Measurements from ENCODE around the gene NPY. TPM values are rescaled to one million over a fixed set of nuclear protein-coding genes. Genes with fewer than 3 reads are reported as not detected.

NPY gene
- total and polyA plus RNA-seq, 2 donors (not counting 1 experiment from before 2014, with no cell fraction given) = not detected

- DNase-seq (ENCODE audit: low read depth in 2 of 2) = no peak
- no peaks in the 10 kb centered on the region for H3K36me3 ChIP-seq (ENCODE audit: control insufficient read depth, insufficient read depth, low read length)
- H3K79me2 ChIP-seq (ENCODE audit: control insufficient read depth, insufficient read depth, low read length) = no peaks in the 10 kb centered on the region
- no peak overlapping the region for H2AFZ ChIP-seq (ENCODE audit: low read length)
- no peaks in the 10 kb centered on the region for H3K27me3 ChIP-seq (ENCODE audit: control insufficient read depth, insufficient read depth, low read length)
- no peaks in the 10 kb centered on the region for H3K4me1 ChIP-seq (ENCODE audit: control insufficient read depth, extremely low read depth, insufficient read depth, low read length)
- H3K9me3 ChIP-seq (ENCODE audit: control insufficient read depth, insufficient read depth, low read depth, low read length) = no peaks in the 10 kb centered on the region
- no peak overlapping the region for H3K4me2 ChIP-seq (ENCODE audit: extremely low read depth, insufficient read depth, low read length)
- TF ChIP-seq EZH2 (IDR thresholded peaks at IDR 0.05; ENCODE audit: low read length, missing control alignments) = no peak
- TF ChIP-seq, protein P1, sequence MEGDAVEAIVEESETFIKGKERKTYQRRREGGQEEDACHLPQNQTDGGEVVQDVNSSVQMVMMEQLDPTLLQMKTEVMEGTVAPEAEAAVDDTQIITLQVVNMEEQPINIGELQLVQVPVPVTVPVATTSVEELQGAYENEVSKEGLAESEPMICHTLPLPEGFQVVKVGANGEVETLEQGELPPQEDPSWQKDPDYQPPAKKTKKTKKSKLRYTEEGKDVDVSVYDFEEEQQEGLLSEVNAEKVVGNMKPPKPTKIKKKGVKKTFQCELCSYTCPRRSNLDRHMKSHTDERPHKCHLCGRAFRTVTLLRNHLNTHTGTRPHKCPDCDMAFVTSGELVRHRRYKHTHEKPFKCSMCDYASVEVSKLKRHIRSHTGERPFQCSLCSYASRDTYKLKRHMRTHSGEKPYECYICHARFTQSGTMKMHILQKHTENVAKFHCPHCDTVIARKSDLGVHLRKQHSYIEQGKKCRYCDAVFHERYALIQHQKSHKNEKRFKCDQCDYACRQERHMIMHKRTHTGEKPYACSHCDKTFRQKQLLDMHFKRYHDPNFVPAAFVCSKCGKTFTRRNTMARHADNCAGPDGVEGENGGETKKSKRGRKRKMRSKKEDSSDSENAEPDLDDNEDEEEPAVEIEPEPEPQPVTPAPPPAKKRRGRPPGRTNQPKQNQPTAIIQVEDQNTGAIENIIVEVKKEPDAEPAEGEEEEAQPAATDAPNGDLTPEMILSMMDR (conservative IDR thresholded peaks at IDR 0.05 in 1 of 2, IDR thresholded peaks at IDR 0.05 in 1 of 2; ENCODE audit: low read depth in 1 of 2, low read length in 2 of 2) = no peak
- H4K20me1 ChIP-seq (ENCODE audit: control insufficient read depth, extremely low read depth, insufficient read depth, low read length) = no peaks in the 10 kb centered on the region
- H3K9ac ChIP-seq (ENCODE audit: insufficient read depth, low read length) = no peak overlapping the region
- no peak overlapping the region for H3K27ac ChIP-seq (ENCODE audit: insufficient read depth, low read length)
- no peak overlapping the region for H3K4me3 ChIP-seq (replicated peaks in 1 of 4; ENCODE audit: control extremely low read depth in 1 of 4, insufficient read depth in 1 of 4, low read depth in 3 of 4, low read length in 4 of 4)
Measured at GRCh38 chr7:24297362-24297761, 13.4 kb downstream of the NPY start.

DNA sequence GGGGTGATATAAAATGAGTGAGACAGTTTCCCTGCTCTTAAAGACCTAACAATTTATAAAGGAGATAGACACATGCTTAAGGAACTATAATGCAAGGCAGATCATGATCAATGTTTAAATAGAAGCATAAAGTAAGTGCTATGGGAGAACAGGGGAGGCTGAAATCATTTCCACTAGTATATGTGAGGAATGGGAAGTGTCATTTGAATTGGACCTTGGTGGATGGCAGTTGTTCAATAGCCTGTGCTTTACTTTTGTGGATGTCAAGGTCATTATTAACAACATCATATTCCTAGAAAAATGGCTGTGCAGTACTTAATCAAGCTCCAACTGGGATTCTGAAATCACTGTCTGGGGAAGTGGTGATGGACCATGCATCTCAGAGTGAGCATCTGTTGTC lies 14.7 kb downstream of the NPY start:
- H3K4me3 ChIP-seq (replicated peaks in 1 of 4; ENCODE audit: control extremely low read depth in 1 of 4, insufficient read depth in 1 of 4, low read depth in 3 of 4, low read length in 4 of 4) = no peak overlapping the region
- no peak for TF ChIP-seq EZH2 (IDR thresholded peaks at IDR 0.05; ENCODE audit: low read length, missing control alignments)
- TF ChIP-seq, protein P1 (conservative IDR thresholded peaks at IDR 0.05 in 1 of 2, IDR thresholded peaks at IDR 0.05 in 1 of 2; ENCODE audit: low read depth in 1 of 2, low read length in 2 of 2) = no peak
- no peak overlapping the region for H3K9ac ChIP-seq (ENCODE audit: insufficient read depth, low read length)
- H3K36me3 ChIP-seq (ENCODE audit: control insufficient read depth, insufficient read depth, low read length) = no peaks in the 10 kb centered on the region
- H3K27ac ChIP-seq (ENCODE audit: insufficient read depth, low read length) = no peak overlapping the region
- H2AFZ ChIP-seq (ENCODE audit: low read length) = no peak overlapping the region
- H3K4me1 ChIP-seq (ENCODE audit: control insufficient read depth, extremely low read depth, insufficient read depth, low read length) = no peaks in the 10 kb centered on the region
- H3K9me3 ChIP-seq (ENCODE audit: control insufficient read depth, insufficient read depth, low read depth, low read length) = no peaks in the 10 kb centered on the region
- no peaks in the 10 kb centered on the region for H4K20me1 ChIP-seq (ENCODE audit: control insufficient read depth, extremely low read depth, insufficient read depth, low read length)
- H3K79me2 ChIP-seq (ENCODE audit: control insufficient read depth, insufficient read depth, low read length) = no peaks in the 10 kb centered on the region
- DNase-seq (ENCODE audit: low read depth in 2 of 2) = no peak
- H3K27me3 ChIP-seq (ENCODE audit: control insufficient read depth, insufficient read depth, low read length) = no peaks in the 10 kb centered on the region
- H3K4me2 ChIP-seq (ENCODE audit: extremely low read depth, insufficient read depth, low read length) = no peak overlapping the region

DNA sequence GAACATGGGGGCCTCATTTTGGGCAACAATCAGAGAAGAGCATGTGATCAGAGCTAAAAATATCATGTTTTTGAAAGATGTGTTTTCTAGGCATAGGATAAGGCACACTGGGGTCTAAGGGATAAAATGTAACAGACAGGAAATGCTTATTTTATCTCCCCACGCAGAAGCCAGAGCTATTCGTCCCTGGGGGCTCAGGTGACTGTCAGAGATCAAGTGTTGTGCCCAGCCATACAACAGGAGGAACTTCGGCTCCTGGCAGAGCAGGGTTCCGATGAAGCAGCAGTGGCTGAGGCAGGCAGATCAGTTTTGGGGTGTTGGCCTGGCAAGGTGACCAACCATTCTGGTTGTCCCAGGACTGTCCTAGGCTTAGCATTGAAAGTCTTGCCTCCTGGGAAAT lies 15.2 kb downstream of the NPY start:
- no peak overlapping the region for H3K27ac ChIP-seq (ENCODE audit: insufficient read depth, low read length)
- H3K36me3 ChIP-seq (ENCODE audit: control insufficient read depth, insufficient read depth, low read length) = no peaks in the 10 kb centered on the region
- no peak overlapping the region for H2AFZ ChIP-seq (ENCODE audit: low read length)
- no peaks in the 10 kb centered on the region for H4K20me1 ChIP-seq (ENCODE audit: control insufficient read depth, extremely low read depth, insufficient read depth, low read length)
- no peaks in the 10 kb centered on the region for H3K4me1 ChIP-seq (ENCODE audit: control insufficient read depth, extremely low read depth, insufficient read depth, low read length)
- no peaks in the 10 kb centered on the region for H3K79me2 ChIP-seq (ENCODE audit: control insufficient read depth, insufficient read depth, low read length)
- no peaks in the 10 kb centered on the region for H3K9me3 ChIP-seq (ENCODE audit: control insufficient read depth, insufficient read depth, low read depth, low read length)
- no peak overlapping the region for H3K4me3 ChIP-seq (replicated peaks in 1 of 4; ENCODE audit: control extremely low read depth in 1 of 4, insufficient read depth in 1 of 4, low read depth in 3 of 4, low read length in 4 of 4)
- TF ChIP-seq, protein P1 (conservative IDR thresholded peaks at IDR 0.05 in 1 of 2, IDR thresholded peaks at IDR 0.05 in 1 of 2; ENCODE audit: low read depth in 1 of 2, low read length in 2 of 2) = no peak
- no peak for TF ChIP-seq EZH2 (IDR thresholded peaks at IDR 0.05; ENCODE audit: low read length, missing control alignments)
- H3K27me3 ChIP-seq (ENCODE audit: control insufficient read depth, insufficient read depth, low read length) = no peaks in the 10 kb centered on the region
- DNase-seq (ENCODE audit: low read depth in 2 of 2) = no peak
- no peak overlapping the region for H3K4me2 ChIP-seq (ENCODE audit: extremely low read depth, insufficient read depth, low read length)
- no peak overlapping the region for H3K9ac ChIP-seq (ENCODE audit: insufficient read depth, low read length)

Data from fibroblast of lung (primary cell).